PC-9 (cell line): ENCODE results near the gene RHBDD1.

Experiments
- CTCF ChIP-seq: fragments of 200-600 bp; sonication (generic); conservative IDR thresholded peaks from 2 replicates; pipeline ENCODE4 v1.6.1; 2017; ENCODE audit warnings: mixed run types, antibody characterized with exemption, mild to moderate bottlenecking, moderate library complexity
- EZH2 ChIP-seq: fragments of 200-600 bp; sonication (generic); IDR thresholded peaks from 2 replicates; pipeline ENCODE4 v1.8.0; 2017; ENCODE audit warnings: antibody characterized with exemption, low read depth

- 0 out of 2 replicates have a peak, but pooled peaks have one; percentile 11 for TF ChIP-seq CTCF
- TF ChIP-seq EZH2, result no peak
These were observed 663 bp downstream of the RHBDD1 start for GRCh38 chr2:226836548-226836885.
